COLO829 (cell line): ENCODE measurements around the gene KIF12.
"Not testable (repeated sequence)": the region's sequence is repeated elsewhere in the genome, so short reads cannot be mapped to it uniquely, and the experiment has no call there.

Experiments
- DNase-seq: peaks from one replicate; pipeline ENCODE4 v3.0.0; 2012; ENCODE audit warnings: low spot score

The KIF12 gene

GRCh38 chr9:114046237-114046755 lies 52.8 kb downstream of the KIF12 start:
- DNase-seq, result no peak

- not testable (repeated sequence) for DNase-seq
Measured at GRCh38 chr9:114043660-114044059, 55.4 kb downstream of the KIF12 start.
